Measurements from ENCODE around the gene TRAPPC5. TPM values are rescaled to one million over a fixed set of nuclear protein-coding genes. Genes with fewer than 3 reads are reported as not detected.

Gene TRAPPC5
- polyA plus RNA-seq, 1 donor (not counting 4 experiments of a cell fraction or from before 2014, with no cell fraction given): 54.8 TPM

GRCh38 chr19:7697721-7698287, 17.2 kb downstream of the TRAPPC5 start:
- TF ChIP-seq CTCF (optimal IDR thresholded peaks at IDR 0.05 in 1 of 3, IDR thresholded peaks at IDR 0.05 in 1 of 3, conservative IDR thresholded peaks at IDR 0.05 in 1 of 3; ENCODE audit: extremely low read depth in 1 of 3, insufficient read depth in 2 of 3, low read length in 3 of 3): no peak
- TF ChIP-seq EZH2 (IDR thresholded peaks at IDR 0.05; ENCODE audit: low read length): no peak
- Histone ChIP-seq H3K27me3 (ENCODE audit: control insufficient read depth, extremely low read depth, insufficient read depth, low read length) (peaks cover 21% of the 10 kb centered on the region), H3K9me1 (ENCODE audit: control insufficient read depth, extremely low read depth, insufficient read depth, low read length) (no peaks in the 10 kb centered on the region), H3K4me2 (ENCODE audit: control insufficient read depth, extremely low read depth, insufficient read depth, low read depth, low read length) (no peak overlapping the region), H3K9me3 (ENCODE audit: control insufficient read depth, low read depth, low read length) (no peaks in the 10 kb centered on the region), H2AFZ (ENCODE audit: control insufficient read depth, low read length) (no peak overlapping the region), H3K4me1 (ENCODE audit: control insufficient read depth, extremely low read depth, insufficient read depth, low read length) (no peaks in the 10 kb centered on the region), H4K20me1 (ENCODE audit: control insufficient read depth, extremely low read depth, insufficient read depth, low read length) (no peaks in the 10 kb centered on the region), H3K79me2 (ENCODE audit: control insufficient read depth, insufficient read depth, low read length) (no peaks in the 10 kb centered on the region), H3K27ac (ENCODE audit: control insufficient read depth, insufficient read depth, low read length) (no peak overlapping the region), H3K4me3 (ENCODE audit: control insufficient read depth in 2 of 3, extremely low read depth in 1 of 3, insufficient read depth in 2 of 3, low read depth in 1 of 3, low read length in 3 of 3) (no peak overlapping the region), H3K36me3 (ENCODE audit: control insufficient read depth in 2 of 2, extremely low read depth in 1 of 2, insufficient read depth in 2 of 2, low read length in 2 of 2) (no peaks in the 10 kb centered on the region), H3K9ac (ENCODE audit: control insufficient read depth, extremely low read depth, insufficient read depth, low read length) (no peak overlapping the region)
- dilution Hi-C loops (cut with MboI; ENCODE audit: extremely low pct_ligation_motif_present, low sequenced_read_pairs): no loop called here
- FAIRE-seq: no peak
- DNase-seq (ENCODE audit: low read depth, low spot score): no peak

- H3K27me3 ChIP-seq (ENCODE audit: control insufficient read depth, extremely low read depth, insufficient read depth, low read length): peaks cover 21% of the 10 kb centered on the region
- no peak overlapping the region for H3K27ac ChIP-seq (ENCODE audit: control insufficient read depth, insufficient read depth, low read length)
- DNase-seq (ENCODE audit: low read depth, low spot score) (no peak), FAIRE-seq (no peak)
- no peak overlapping the region for H3K4me2 ChIP-seq (ENCODE audit: control insufficient read depth, extremely low read depth, insufficient read depth, low read depth, low read length)
- dilution Hi-C loops (cut with MboI; ENCODE audit: extremely low pct_ligation_motif_present, low sequenced_read_pairs): no loop called here
- H3K9me3 ChIP-seq (ENCODE audit: control insufficient read depth, low read depth, low read length): no peaks in the 10 kb centered on the region
- H3K4me3 ChIP-seq (ENCODE audit: control insufficient read depth in 2 of 3, extremely low read depth in 1 of 3, insufficient read depth in 2 of 3, low read depth in 1 of 3, low read length in 3 of 3): no peak overlapping the region
- H3K9ac ChIP-seq (ENCODE audit: control insufficient read depth, extremely low read depth, insufficient read depth, low read length): no peak overlapping the region
- H3K36me3 ChIP-seq (ENCODE audit: control insufficient read depth in 2 of 2, extremely low read depth in 1 of 2, insufficient read depth in 2 of 2, low read length in 2 of 2): no peaks in the 10 kb centered on the region
- no peak overlapping the region for H2AFZ ChIP-seq (ENCODE audit: control insufficient read depth, low read length)
- no peaks in the 10 kb centered on the region for H4K20me1 ChIP-seq (ENCODE audit: control insufficient read depth, extremely low read depth, insufficient read depth, low read length)
- TF ChIP-seq CTCF (optimal IDR thresholded peaks at IDR 0.05 in 1 of 3, IDR thresholded peaks at IDR 0.05 in 1 of 3, conservative IDR thresholded peaks at IDR 0.05 in 1 of 3; ENCODE audit: extremely low read depth in 1 of 3, insufficient read depth in 2 of 3, low read length in 3 of 3) (no peak), EZH2 (IDR thresholded peaks at IDR 0.05; ENCODE audit: low read length) (no peak)
- no peaks in the 10 kb centered on the region for H3K79me2 ChIP-seq (ENCODE audit: control insufficient read depth, insufficient read depth, low read length)
- no peaks in the 10 kb centered on the region for H3K9me1 ChIP-seq (ENCODE audit: control insufficient read depth, extremely low read depth, insufficient read depth, low read length)
- no peaks in the 10 kb centered on the region for H3K4me1 ChIP-seq (ENCODE audit: control insufficient read depth, extremely low read depth, insufficient read depth, low read length)
Observed at GRCh38 chr19:7698583-7698982, 17.9 kb downstream of the TRAPPC5 start.

Measured in keratinocyte (primary cell).